Embryonic facial prominence (tissue), 1 donor: ENCODE data around the gene TSR1.
"Not testable (repeated sequence)": the region's sequence is repeated elsewhere in the genome, so short reads cannot be mapped to it uniquely, and the experiment has no call there.

ENCODE experiments used
- DNase-seq: peaks from one replicate; pipeline ENCODE4 v3.0.0-alpha.2; 2016; ENCODE audit errors: extremely low spot score

Gene TSR1

GRCh38 chr17:2336852-2337543 is 741 bp upstream of the TSR1 start, which contains the start of gene SGSM2:
TSS of gene SGSM2 (plus strand) at chr17:2337501. CDS start at chr17:2337689, 188 bp downstream.
- DNase-seq, result peak; percentile 59

DNA sequence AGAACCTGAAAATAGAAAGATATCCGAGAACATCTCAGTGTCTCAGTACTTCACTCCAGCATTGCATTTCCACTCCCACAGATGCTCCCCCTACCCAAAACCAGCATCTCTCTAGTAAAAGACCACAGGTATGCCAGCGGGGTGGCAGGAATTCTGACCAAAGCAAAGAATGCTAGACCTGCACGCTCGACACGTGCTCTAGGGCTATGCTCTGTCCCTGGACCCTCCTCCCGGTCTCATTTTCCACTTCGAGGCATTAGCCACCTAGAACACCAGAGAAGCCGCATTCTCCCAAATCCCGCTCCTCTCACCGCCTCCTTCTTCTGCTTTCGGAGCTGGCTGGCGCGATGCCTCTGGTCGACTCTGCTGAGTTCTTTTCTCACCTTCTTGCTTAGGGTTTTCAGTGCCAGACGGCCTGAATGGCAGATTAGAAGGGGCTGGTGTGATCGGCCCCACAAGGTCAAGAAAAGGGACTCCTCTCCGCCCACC is 487 bp downstream of the TSR1 start:
- no peak for DNase-seq

DNA sequence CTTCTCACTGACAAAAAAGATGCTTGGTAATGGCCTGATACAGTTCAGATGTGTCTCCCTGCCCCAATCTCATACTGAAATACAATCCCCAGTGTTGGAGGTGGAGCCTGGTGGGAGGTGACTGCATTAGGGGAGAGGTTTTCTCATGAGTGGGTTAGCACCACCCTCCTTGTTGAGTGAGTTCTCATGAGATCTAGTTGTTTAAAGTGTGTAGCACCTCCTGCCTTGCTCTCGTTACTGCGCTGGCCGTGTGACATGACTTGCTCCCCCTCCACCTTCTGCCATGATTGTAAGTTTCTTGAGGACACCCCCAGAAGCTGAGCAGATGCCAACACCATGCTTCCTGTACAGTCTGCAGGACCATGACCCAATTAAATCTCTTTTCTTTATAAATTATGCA is 5.0 kb downstream of the TSR1 start:
- DNase-seq, result no peak

- DNase-seq, result no peak
Measured at GRCh38 chr17:2323629-2324314, 12.5 kb downstream of the TSR1 start.

GRCh38 chr17:2321399-2321798 is 14.9 kb downstream of the TSR1 start:
- no peak for DNase-seq

DNA sequence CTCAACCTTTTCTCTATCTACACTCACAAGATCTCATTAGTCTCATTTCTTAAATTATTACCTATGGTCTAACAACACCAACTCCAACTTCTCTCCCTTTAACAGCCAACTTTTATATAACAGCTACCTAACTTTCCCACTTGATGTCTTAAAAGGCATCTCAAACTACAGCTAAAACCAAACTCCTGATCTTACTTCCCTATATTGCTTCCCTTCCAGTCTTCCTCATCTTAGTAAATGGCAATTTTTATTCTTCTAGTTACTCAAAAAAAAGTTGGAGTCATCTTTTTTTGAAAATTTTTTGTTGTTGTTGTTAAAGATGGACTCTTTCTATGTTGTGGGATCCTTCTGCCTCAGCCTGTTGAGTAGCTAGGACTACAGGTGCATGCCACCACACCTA is 17.2 kb downstream of the TSR1 start:
- DNase-seq, result no peak

DNA sequence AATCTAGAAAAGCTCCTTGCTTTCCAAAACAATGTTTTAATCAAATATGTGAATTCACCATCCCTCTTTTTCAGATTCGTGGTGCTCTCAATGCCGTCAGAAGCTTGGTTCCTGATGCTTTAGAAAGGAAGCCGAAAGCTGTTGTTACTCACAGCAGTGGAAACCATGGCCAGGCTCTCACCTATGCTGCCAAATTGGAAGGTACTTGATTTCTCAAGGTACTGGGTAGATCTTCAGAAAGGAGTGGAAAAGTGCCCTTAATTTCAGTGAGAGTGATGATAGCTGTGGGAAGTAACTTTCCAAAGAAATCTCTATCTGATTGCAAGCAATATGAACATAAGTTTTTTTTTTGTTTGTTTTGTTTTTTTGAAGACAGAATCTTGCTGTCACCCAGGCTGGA is 18.5 kb downstream of the TSR1 start:
- DNase-seq, result no peak

GRCh38 chr17:2316916-2317205 is 19.4 kb downstream of the TSR1 start:
- not testable (repeated sequence) for DNase-seq

DNA sequence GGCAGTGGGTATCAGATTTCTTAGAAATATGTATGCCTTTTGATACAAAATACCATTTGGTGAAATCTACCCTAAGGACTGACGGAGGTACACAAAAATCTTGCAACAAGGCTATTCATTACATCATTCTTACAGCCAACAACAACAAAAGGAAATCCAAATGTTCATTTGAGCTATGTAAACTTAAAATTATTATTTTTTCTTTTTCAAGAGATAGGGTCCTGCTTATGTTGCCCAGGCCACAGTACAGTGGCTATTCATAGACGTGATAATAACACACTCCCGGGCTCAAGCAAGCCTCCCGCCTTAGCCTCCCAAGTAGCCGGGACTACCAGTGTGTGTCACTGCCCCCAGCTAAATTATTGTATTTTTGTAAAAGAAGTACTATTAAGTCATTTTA is 23.5 kb downstream of the TSR1 start:
- DNase-seq, result no peak

GRCh38 chr17:2309338-2310154 is 26.7 kb downstream of the TSR1 start:
- no peak for DNase-seq

GRCh38 chr17:2304931-2305330 is 31.3 kb downstream of the TSR1 start:
- DNase-seq, result no peak

DNA sequence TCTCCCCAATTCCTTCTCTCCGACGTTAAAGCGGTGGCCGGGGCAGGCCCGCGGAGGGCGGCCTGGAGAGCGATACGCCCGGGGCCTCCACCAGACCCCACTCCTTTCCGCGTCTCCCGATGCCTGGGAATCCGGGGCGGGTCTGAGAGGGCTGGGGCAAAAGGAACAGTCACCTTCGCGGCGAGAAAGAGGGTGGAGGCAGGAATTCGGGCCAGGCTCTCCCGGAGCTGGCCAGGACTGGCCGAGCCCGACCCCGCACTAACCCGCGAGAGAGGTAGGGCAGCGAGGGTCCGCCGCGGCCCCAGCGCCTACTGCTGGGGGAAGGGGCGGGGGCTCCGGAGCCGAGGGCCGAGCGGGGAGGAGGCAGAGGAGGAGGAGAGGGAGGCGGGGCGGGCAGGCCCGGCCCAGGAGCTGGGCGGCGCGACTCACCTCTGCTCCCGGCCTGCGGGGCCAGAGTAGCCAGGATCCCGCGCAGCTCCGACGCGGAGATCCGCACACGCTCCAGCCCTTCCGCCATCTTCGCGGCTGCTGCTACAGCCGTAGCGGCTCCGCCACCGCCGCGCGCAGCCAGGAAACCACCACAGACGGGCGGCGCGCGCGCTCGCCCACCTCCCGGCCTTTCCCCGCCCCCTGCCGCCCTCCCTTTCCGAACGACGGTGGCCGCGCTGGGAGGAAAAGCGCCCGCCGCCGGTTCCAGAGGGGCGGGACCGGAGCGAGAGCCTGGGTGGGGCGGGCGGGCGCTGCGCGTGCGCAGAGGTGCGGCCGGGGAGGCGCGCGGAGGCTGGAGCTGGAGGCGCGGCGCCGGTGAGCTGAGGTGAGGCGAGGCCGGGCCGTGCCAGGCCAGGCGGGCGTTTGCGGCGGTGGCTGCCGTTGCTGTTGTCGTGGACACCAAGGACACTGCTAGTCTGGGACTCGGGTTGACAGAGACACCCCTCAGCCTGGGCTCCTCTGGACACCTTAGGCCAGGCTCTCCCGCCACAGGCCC is 32.8 kb downstream of the TSR1 start, which contains the start of the genes SMG6 and SRR:
TSS of gene SMG6 (minus strand) at position 582 of the 985 bp plus-strand sequence. CDS start at position 517, 65 bp downstream.
TSS of gene SRR (plus strand) at position 747 of the 985 bp plus-strand sequence. CDS start 11,611 bp downstream, outside the sequence.
- peak; percentile 83 for DNase-seq

DNA sequence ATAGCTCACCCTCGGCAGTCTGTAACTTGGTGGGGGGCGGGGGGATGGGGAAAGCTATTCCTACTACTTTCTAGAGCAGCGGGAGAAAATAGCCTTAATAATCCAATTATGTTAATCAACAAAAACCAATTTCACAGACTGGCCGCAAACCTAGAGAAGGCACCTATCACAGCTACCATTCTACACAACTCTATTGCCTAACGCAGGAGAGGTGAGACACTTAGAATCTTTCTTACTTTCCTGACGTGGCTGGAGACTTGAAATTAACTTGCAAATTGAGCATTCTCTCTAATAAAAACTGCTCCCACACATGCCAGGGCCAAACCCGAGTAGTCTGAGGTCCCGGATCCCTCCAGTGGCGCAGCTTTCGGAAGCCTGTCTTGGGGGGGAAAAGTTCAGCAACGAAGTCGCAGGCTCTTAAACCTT is 33.5 kb downstream of the TSR1 start:
- DNase-seq, result no peak

- no peak for DNase-seq
Measured at GRCh38 chr17:2299756-2300155, 36.5 kb downstream of the TSR1 start.

DNA sequence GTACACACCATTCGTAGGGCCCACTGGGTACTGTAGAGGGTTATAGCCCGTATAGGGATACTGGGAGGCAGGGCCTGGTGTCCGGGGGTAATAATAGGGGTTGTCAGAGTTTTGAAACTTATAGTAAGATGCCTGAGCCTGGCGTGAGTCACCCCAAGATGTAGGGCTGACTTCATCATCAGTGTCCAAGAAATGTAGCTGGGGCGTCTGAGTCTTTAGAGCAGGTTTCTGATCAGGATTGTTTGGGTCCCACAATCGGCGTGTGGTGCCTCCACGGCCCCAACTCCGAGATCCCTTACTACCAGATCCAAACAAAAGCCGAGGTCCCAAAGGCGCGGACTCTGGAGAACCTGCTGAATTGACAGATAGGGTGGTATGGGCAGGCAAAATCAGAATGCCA is 37.1 kb downstream of the TSR1 start:
- DNase-seq, result no peak

GRCh38 chr17:2297023-2297422 is 39.2 kb downstream of the TSR1 start:
- DNase-seq, result no peak

- no peak for DNase-seq
Measured at GRCh38 chr17:2295575-2295974, 40.7 kb downstream of the TSR1 start.

DNA sequence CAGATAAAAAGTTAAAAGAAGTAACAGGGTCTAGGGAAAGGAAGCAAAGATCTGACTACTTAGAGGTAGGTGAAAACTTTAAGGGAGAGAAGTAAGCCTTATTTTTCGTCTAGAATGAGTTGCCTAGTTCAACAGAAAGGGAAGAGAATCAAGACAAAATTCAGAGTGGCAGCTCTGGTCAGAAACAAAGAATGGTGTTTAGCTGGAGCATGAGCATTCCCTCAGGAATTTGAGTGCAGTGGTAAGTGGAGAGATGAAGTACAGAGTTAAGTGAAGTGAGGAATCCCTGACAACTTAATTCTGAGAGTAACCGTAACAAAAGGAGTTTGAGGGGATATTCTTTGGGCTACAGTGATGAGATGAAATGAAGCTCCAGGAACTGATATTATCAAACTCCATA is 44.2 kb downstream of the TSR1 start:
- DNase-seq, result no peak

DNA sequence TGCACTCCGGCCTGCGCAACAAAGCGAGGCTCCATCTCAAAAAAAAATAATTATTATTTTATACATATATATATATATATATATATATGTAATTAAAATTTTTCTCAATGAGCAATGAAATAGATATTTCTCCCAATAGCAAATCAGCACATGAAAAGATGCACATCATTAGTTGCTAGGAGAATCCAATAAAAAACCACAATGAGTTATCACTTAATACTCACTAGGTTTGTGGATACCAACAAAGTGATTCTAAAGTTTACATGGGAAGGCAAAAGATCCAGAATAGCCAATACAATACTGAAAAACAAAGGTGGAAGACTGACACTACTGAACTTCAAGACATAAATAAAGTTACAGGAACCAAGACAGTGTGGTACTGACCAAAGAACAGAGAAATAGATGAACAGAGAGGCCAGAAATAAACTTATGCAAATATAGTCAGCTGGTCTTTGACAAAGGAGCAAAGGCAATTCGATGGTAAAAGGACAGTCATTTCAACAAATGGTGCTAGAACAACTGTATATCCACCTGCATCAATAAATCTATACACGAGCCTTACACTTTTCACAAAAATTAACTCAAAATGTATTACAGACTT is 46.3 kb downstream of the TSR1 start:
- DNase-seq, result no peak

- no peak for DNase-seq
Measured at GRCh38 chr17:2283302-2283701, 53.0 kb downstream of the TSR1 start.
